Panc1 (cell line): ENCODE data around the gene LIX1.

Experiments used
- CTCF ChIP-seq: fragments of 450-650 bp; IDR thresholded peaks from 2 replicates; pipeline ENCODE4 v1.5.1; 2017; ENCODE audit warnings: mild to moderate bottlenecking
- REST ChIP-seq, 2 experiments: IDR thresholded peaks; 2 replicates each; pipeline ENCODE4 v1.6.1; 2011 to 2012; ENCODE audit warnings: low read depth in 2 of 2, control low read depth in 1 of 2, low read length in 1 of 2, mild to moderate bottlenecking in 1 of 2, moderate library complexity in 1 of 2; ENCODE audit not compliant: insufficient read depth in 1 of 2

DNA sequence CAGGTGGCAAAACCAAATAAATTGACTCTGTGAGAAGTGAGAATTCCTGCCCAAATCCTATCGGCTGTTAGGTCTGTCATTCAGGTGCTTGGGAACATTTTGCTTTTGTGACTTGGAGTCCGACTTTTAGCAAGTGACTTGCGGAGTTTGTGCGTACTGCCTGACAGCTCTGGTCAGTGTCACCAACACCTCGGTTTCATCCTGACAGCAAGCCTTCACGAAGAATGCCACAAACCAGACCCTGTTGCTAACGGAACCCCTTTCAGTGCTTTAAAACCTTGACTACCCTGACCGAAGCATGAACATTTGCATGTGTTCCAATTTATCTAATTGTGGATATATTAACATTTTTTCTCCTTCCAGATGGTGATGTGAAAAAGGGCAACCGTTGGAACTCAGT lies 26.5 kb downstream of the LIX1 start:
- TF ChIP-seq CTCF = no peak
- no peak for TF ChIP-seq REST (IDR thresholded peaks at IDR 0.05; ENCODE audit: insufficient read depth in 1 of 2, low read depth in 2 of 2, low read length in 1 of 2)
